Fibroblast of lung (primary cell): ENCODE measurements around the gene CCDC57. TPM values are rescaled to one million over a fixed set of nuclear protein-coding genes. Genes with fewer than 3 reads are reported as not detected.
"Not testable (repeated sequence)": the region's sequence is repeated elsewhere in the genome, so short reads cannot be mapped to it uniquely, and the experiment has no call there.

Experiments
- DNase-seq, 2 donors: peaks; one replicate each; pipeline versions ENCODE4 v3.0.0 to v3.0.0-alpha.2; 2010; ENCODE audit warnings: low read depth in 2 of 2
- H2AFZ ChIP-seq: 2 replicates; pipeline ENCODE4 v1.5.1; 2012; ENCODE audit warnings: low read length, control low read depth, inconsistent platforms
- H3K27ac ChIP-seq: 2 replicates; pipeline ENCODE4 v1.5.1; 2011; ENCODE audit warnings: low read length, control low read depth; ENCODE audit not compliant: insufficient read depth
- H3K27me3 ChIP-seq: 2 replicates; pipeline ENCODE4 v1.5.1; 2011; ENCODE audit warnings: mild to moderate bottlenecking, low read length; ENCODE audit not compliant: control insufficient read depth, insufficient read depth
- H3K36me3 ChIP-seq: 2 replicates; pipeline ENCODE4 v1.5.1; 2011; ENCODE audit warnings: low read length; ENCODE audit not compliant: control insufficient read depth, insufficient read depth
- H3K4me1 ChIP-seq: 2 replicates; pipeline ENCODE4 v1.5.1; 2011; ENCODE audit warnings: low read length; ENCODE audit not compliant: control insufficient read depth, insufficient read depth; ENCODE audit errors: extremely low read depth
- H3K4me2 ChIP-seq: 2 replicates; pipeline ENCODE4 v1.5.1; 2011; ENCODE audit warnings: low read length, control low read depth; ENCODE audit not compliant: insufficient read depth; ENCODE audit errors: extremely low read depth
- H3K4me3 ChIP-seq, 4 experiments: fragments of 200-600 bp in 1 of 4; sonication (generic) in 1 of 4; replicated peaks in 1 of 4; 2 replicates each; pipeline ENCODE4 v1.5.1; 2011 to 2016; ENCODE audit warnings: low read length in 4 of 4, low read depth in 3 of 4, mild to moderate bottlenecking in 3 of 4, control low read depth in 2 of 4, inconsistent platforms in 1 of 4, mixed read lengths in 1 of 4; ENCODE audit not compliant: insufficient read depth in 1 of 4; ENCODE audit errors: control extremely low read depth in 1 of 4
- H3K79me2 ChIP-seq: 2 replicates; pipeline ENCODE4 v1.5.1; 2012; ENCODE audit warnings: mild to moderate bottlenecking, low read length, inconsistent platforms; ENCODE audit not compliant: control insufficient read depth, insufficient read depth
- H3K9ac ChIP-seq: 2 replicates; pipeline ENCODE4 v1.5.1; 2011; ENCODE audit warnings: mild to moderate bottlenecking, low read length, control low read depth; ENCODE audit not compliant: insufficient read depth
- H3K9me3 ChIP-seq: 2 replicates; pipeline ENCODE4 v1.5.1; 2012; ENCODE audit warnings: low read depth, low read length; ENCODE audit not compliant: control insufficient read depth, insufficient read depth
- H4K20me1 ChIP-seq: 2 replicates; pipeline ENCODE4 v1.5.1; 2011; ENCODE audit warnings: low read length; ENCODE audit not compliant: control insufficient read depth, insufficient read depth; ENCODE audit errors: extremely low read depth
- EZH2 ChIP-seq: IDR thresholded peaks from 2 replicates; pipeline ENCODE4 v1.5.1; 2012; ENCODE audit warnings: low read length, control low read depth, mild to moderate bottlenecking; ENCODE audit errors: missing control alignments
- polyA plus RNA-seq, 2 donors: library from polyadenylated mRNA; depleted of rRNA in 1 of 2; stranded (reverse) in 1 of 2; unstranded in 1 of 2; fragments of >200 nt; gene quantifications; 2 replicates each; pipeline ENCODE4 v1.2.1, GENCODE V29; 2011 to 2012; ENCODE audit warnings: missing spikeins in 1 of 2
- total RNA-seq: library from RNA; depleted of rRNA; stranded (reverse); fragments of >200 nt; gene quantifications from 2 replicates; pipeline ENCODE4 v1.2.1, GENCODE V29; 2014
- TF ChIP-seq, protein P1 (sequence below), 2 donors: IDR thresholded peaks in 1 of 2; conservative IDR thresholded peaks in 1 of 2; 1 replicate in 1 of 2; 2 replicates in 1 of 2; pipeline ENCODE4 v1.5.1; 2011 to 2012; ENCODE audit warnings: low read length in 2 of 2, control low read depth in 1 of 2, inconsistent platforms in 1 of 2, low read depth in 1 of 2, mild to moderate bottlenecking in 1 of 2

The CCDC57 gene
- total and polyA plus RNA-seq, 2 donors (not counting 1 experiment from before 2014, with no cell fraction given): 7.1 to 10.1 TPM

DNA sequence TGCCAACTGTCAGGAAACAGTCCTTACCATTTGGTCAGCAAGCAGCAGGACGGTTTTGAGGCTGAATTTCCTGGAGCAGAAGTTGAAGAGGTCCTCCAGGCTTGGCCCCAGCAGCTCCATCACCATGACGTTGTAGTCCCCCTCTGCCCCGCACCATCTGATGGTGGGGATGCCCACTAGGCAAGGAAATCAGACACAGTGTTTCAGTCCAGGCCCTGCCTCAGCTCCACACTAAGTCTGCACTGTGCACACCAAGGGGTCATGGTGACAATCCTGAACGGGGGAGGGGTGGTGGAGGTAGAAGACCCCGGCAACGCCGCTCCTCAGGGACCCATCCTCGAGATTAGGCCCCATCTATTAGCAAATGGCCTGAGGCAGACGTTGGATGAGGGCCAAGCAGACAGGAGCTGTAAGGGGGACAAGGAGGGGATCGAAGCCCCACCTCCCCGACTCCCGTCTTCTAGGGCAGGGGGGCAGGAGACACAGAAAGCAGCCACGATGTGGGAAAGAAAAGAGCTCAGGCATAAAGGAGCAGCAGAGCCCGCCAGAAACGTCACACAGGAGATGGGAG is 42.8 kb upstream of the CCDC57 start:
- no peak overlapping the region for H3K27ac ChIP-seq
- DNase-seq: no peak
- TF ChIP-seq EZH2: no peak
- TF ChIP-seq, protein P1, sequence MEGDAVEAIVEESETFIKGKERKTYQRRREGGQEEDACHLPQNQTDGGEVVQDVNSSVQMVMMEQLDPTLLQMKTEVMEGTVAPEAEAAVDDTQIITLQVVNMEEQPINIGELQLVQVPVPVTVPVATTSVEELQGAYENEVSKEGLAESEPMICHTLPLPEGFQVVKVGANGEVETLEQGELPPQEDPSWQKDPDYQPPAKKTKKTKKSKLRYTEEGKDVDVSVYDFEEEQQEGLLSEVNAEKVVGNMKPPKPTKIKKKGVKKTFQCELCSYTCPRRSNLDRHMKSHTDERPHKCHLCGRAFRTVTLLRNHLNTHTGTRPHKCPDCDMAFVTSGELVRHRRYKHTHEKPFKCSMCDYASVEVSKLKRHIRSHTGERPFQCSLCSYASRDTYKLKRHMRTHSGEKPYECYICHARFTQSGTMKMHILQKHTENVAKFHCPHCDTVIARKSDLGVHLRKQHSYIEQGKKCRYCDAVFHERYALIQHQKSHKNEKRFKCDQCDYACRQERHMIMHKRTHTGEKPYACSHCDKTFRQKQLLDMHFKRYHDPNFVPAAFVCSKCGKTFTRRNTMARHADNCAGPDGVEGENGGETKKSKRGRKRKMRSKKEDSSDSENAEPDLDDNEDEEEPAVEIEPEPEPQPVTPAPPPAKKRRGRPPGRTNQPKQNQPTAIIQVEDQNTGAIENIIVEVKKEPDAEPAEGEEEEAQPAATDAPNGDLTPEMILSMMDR (conservative IDR thresholded peaks at IDR 0.05 in 1 of 2, IDR thresholded peaks at IDR 0.05 in 1 of 2; ENCODE audit: low read depth in 1 of 2, low read length in 2 of 2): no peak
- H3K27me3 ChIP-seq: no peaks in the 10 kb centered on the region
- no peak overlapping the region for H3K4me3 ChIP-seq
- no peak overlapping the region for H2AFZ ChIP-seq
- no peak overlapping the region for H3K9ac ChIP-seq
- H3K4me1 ChIP-seq: no peaks in the 10 kb centered on the region
- no peak overlapping the region for H3K4me2 ChIP-seq
- H3K79me2 ChIP-seq: peaks cover 78% of the 10 kb centered on the region
- peaks cover 47% of the 10 kb centered on the region for H3K36me3 ChIP-seq
- H3K9me3 ChIP-seq: no peaks in the 10 kb centered on the region
- no peaks in the 10 kb centered on the region for H4K20me1 ChIP-seq

DNA sequence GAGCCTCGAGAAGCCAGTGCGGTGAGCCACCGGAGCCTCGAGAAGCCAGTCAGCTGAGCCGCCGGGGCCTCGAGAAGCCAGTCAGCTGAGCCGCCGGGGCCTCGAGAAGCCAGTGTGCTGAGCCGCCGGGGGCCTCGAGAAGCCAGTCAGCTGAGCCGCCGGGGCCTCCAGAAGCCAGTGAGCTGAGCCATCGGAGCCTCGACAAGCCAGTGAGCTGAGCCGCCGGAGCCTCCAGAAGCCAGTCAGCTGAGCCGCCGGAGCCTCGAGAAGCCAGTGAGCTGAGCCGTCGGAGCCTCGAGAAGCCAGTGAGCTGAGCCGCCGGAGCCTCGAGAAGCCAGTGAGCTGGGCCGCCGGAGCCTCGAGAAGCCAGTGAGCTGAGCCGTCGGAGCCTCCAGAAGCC is 42.1 kb upstream of the CCDC57 start:
- H3K4me1 ChIP-seq, H3K4me2 ChIP-seq, H3K27me3 ChIP-seq, H3K27ac ChIP-seq, H3K9ac ChIP-seq, H3K4me3 ChIP-seq, H4K20me1 ChIP-seq, H3K9me3 ChIP-seq, DNase-seq, H2AFZ ChIP-seq: not testable (repeated sequence)
- Histone ChIP-seq H3K79me2 (peaks cover 76% of the 10 kb centered on the region), H3K36me3 (peaks cover 51% of the 10 kb centered on the region)

DNA sequence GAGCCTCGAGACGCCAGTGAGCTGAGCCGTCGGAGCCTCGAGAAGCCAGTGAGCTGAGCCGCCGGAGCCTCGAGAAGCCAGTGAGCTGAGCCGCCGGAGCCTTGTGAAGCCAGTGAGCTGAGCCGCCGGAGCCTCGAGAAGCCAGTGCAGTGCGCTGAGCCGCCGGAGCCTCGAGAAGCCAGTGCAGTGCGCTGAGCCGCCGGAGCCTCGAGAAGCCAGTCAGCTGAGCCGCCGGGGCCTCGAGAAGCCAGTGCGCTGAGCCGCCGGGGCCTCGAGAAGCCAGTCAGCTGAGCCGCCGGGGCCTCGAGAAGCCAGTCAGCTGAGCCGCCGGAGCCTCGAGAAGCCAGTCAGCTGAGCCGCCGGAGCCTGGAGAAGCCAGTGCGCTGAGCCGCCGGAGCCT is 41.5 kb upstream of the CCDC57 start:
- H3K27me3 ChIP-seq, H3K9ac ChIP-seq, H3K27ac ChIP-seq, H3K9me3 ChIP-seq, H2AFZ ChIP-seq, H3K4me1 ChIP-seq, H3K4me3 ChIP-seq, H3K4me2 ChIP-seq, H4K20me1 ChIP-seq, DNase-seq: not testable (repeated sequence)
- H3K79me2 ChIP-seq: peaks cover 75% of the 10 kb centered on the region
- H3K36me3 ChIP-seq: peaks cover 54% of the 10 kb centered on the region

DNA sequence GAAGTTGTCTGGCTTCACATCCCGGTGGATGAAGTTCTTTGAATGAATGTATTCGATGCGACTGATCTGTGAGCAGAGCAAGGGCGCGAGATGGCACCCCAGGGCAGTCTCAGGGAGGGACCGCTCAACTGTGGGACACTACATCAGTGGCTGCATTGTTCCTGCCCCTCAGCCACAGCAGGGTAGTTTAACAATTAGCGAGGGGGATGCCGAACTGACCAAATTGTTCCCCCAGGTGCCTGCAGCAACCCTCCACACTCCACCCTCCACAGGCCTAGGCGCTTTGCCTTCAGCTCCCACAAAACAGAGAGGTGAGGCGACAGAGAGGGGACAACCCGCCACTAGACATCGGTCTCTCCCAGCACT is 40.5 kb upstream of the CCDC57 start:
- H3K36me3 ChIP-seq: peaks cover 59% of the 10 kb centered on the region
- peaks cover 70% of the 10 kb centered on the region for H3K79me2 ChIP-seq
- H3K4me1 ChIP-seq: no peaks in the 10 kb centered on the region
- no peaks in the 10 kb centered on the region for H3K9me3 ChIP-seq
- H3K27ac ChIP-seq: no peak overlapping the region
- H2AFZ ChIP-seq: no peak overlapping the region
- H3K4me2 ChIP-seq: no peak overlapping the region
- TF ChIP-seq EZH2: no peak
- TF ChIP-seq, protein P1 (conservative IDR thresholded peaks at IDR 0.05 in 1 of 2, IDR thresholded peaks at IDR 0.05 in 1 of 2; ENCODE audit: low read depth in 1 of 2, low read length in 2 of 2): no peak
- no peaks in the 10 kb centered on the region for H3K27me3 ChIP-seq
- H3K9ac ChIP-seq: no peak overlapping the region
- no peak overlapping the region for H3K4me3 ChIP-seq
- H4K20me1 ChIP-seq: no peaks in the 10 kb centered on the region
- no peak for DNase-seq
